Subcutaneous abdominal adipose tissue (tissue), 5 donors: ENCODE data around the gene CBLN3.

Experiments
- H3K27ac ChIP-seq: one replicate; pipeline ENCODE4 v1.7.0; 2013; ENCODE audit warnings: low read depth, mild to moderate bottlenecking, inconsistent platforms, low read length, moderate library complexity
- H3K27me3 ChIP-seq, 5 donors: one replicate each; pipeline ENCODE4 v1.7.0; 2013; ENCODE audit warnings: low read length in 5 of 5, inconsistent platforms in 1 of 5; ENCODE audit not compliant: control insufficient read depth in 5 of 5, insufficient read depth in 4 of 5
- H3K36me3 ChIP-seq, 5 donors: one replicate each; pipeline ENCODE4 v1.7.0; 2013; ENCODE audit warnings: low read length in 5 of 5; ENCODE audit not compliant: control insufficient read depth in 5 of 5, insufficient read depth in 5 of 5
- H3K4me1 ChIP-seq, 5 donors: one replicate each; pipeline ENCODE4 v1.7.0; 2013; ENCODE audit warnings: low read length in 5 of 5, mild to moderate bottlenecking in 3 of 5, moderate library complexity in 1 of 5; ENCODE audit not compliant: control insufficient read depth in 5 of 5, insufficient read depth in 5 of 5
- H3K4me3 ChIP-seq, 5 donors: one replicate each; pipeline ENCODE4 v1.7.0; 2013; ENCODE audit warnings: low read length in 5 of 5, low read depth in 1 of 5
- H3K9ac ChIP-seq, 5 donors: one replicate each; pipeline ENCODE4 v1.7.0; 2013; ENCODE audit warnings: low read length in 5 of 5, mild to moderate bottlenecking in 4 of 5, moderate library complexity in 3 of 5
- H3K9me3 ChIP-seq, 5 donors: one replicate each; pipeline ENCODE4 v1.7.0; 2013; ENCODE audit warnings: low read length in 5 of 5; ENCODE audit not compliant: control insufficient read depth in 5 of 5
- donor health status: healthy.
- donor health status: healthy.
- donor health status: healthy.
- donor health status: healthy.
- donor health status: healthy.

The CBLN3 gene

DNA sequence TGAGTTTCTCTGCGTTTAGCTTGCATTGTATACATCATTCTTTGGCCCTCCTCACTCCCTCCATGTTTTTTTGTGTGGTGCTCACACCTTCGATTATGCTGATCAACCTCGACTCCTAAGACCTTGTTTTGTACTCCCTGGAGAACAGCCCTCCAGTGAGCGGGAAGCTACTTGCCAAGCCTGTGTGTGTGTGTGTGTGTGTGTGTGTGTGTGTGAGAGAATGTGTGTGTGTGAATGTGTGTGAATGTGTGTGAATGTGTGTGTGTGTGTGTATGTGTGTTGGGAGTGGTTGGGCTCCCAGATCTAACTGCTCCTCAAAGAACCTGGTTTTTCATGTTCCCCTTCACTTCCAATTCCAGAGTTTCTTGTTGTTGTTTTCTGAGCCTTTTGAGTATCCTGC, 24.7 kb downstream of the CBLN3 start:
- no peak overlapping the region for H3K4me3 ChIP-seq
- no peak overlapping the region for H3K9ac ChIP-seq
- H3K27ac ChIP-seq = no peak overlapping the region
- H3K36me3 ChIP-seq = peaks cover 0 to 29% (median 25%) of the 10 kb centered on the region in 5 donors
- peaks cover 0 to 3% (median 0%) of the 10 kb centered on the region in 5 donors for H3K27me3 ChIP-seq
- no peaks in the 10 kb centered on the region for H3K9me3 ChIP-seq
- H3K4me1 ChIP-seq = peaks cover 1 to 44% (median 26%) of the 10 kb centered on the region in 5 donors

DNA sequence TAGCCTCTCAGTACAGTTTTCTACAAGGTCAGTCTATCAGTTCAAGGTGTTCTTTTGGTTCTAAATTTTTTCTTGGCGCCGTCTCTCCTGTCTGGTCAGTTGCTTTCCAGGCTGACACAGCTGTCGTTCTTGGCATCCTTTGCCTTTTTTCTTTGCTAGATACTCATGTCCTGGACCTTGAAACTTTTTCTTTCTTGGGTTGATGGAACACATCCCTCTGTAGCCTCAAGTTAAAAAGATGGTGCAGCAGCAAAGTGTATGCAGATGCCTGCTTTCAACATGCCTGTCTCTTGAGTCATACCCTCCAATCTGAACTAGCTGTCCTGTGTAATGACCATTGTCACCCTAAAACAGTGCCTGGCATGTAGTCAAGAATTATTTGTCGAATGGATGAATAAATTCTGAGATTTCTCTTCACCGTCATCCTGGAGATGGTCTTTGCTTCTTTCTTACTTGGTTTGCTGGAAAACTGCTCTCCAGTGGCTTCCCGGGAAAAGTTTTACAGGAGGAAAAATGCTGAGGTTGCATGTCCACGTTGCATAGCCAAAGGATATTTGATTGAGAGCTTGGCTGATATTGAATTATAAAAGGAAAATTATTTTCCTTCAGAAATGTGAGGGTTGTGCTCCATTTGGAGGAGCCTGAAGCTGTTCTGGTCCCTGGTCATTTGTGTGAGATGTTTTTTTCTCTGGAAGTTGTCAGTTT, 26.0 kb downstream of the CBLN3 start:
- Histone ChIP-seq H3K36me3 (peaks cover 0 to 16% (median 11%) of the 10 kb centered on the region in 5 donors), H3K4me1 (peaks cover 1 to 51% (median 30%) of the 10 kb centered on the region in 5 donors), H3K4me3 (peak overlapping the region in 1 of 5 donors; percentile 18), H3K9ac (no peak overlapping the region), H3K27me3 (peaks cover 0 to 3% (median 0%) of the 10 kb centered on the region in 5 donors), H3K9me3 (no peaks in the 10 kb centered on the region), H3K27ac (no peak overlapping the region)

- Histone ChIP-seq H3K27me3 (peaks cover 0 to 3% (median 0%) of the 10 kb centered on the region in 5 donors), H3K9ac (no peak overlapping the region), H3K4me3 (no peak overlapping the region), H3K4me1 (peaks cover 1 to 59% (median 35%) of the 10 kb centered on the region in 5 donors), H3K9me3 (no peaks in the 10 kb centered on the region), H3K27ac (no peak overlapping the region), H3K36me3 (peaks cover 0 to 5% (median 0%) of the 10 kb centered on the region in 5 donors)
Observed at GRCh38 chr14:24401810-24402702, 27.4 kb downstream of the CBLN3 start.

- Histone ChIP-seq H3K9ac (peak overlapping the region in 4 of 5 donors; percentile 40 to 79 (median 64)), H3K27ac (peak overlapping the region; percentile 11), H3K4me3 (peak overlapping the region; percentile 61 to 80 (median 74)), H3K9me3 (no peaks in the 10 kb centered on the region), H3K36me3 (no peaks in the 10 kb centered on the region), H3K4me1 (peaks cover 1 to 59% (median 35%) of the 10 kb centered on the region in 5 donors), H3K27me3 (no peaks in the 10 kb centered on the region)
Observed at GRCh38 chr14:24399999-24400718, 29.3 kb downstream of the CBLN3 start.

- H3K4me3 ChIP-seq = peak overlapping the region; percentile 61 to 80 (median 74)
- no peaks in the 10 kb centered on the region for H3K27me3 ChIP-seq
- peak overlapping the region in 3 of 5 donors; percentile 73 to 79 (median 74) for H3K9ac ChIP-seq
- no peaks in the 10 kb centered on the region for H3K36me3 ChIP-seq
- no peaks in the 10 kb centered on the region for H3K9me3 ChIP-seq
- peaks cover 1 to 59% (median 35%) of the 10 kb centered on the region in 5 donors for H3K4me1 ChIP-seq
- peak overlapping the region; percentile 58 for H3K27ac ChIP-seq
Observed at GRCh38 chr14:24399447-24399822, 30.0 kb downstream of the CBLN3 start.

GRCh38 chr14:24398653-24399446, 30.6 kb downstream of the CBLN3 start, which contains the start of gene NYNRIN:
Gene NYNRIN, plus strand, starts transcription at chr14:24399003. Its CDS starts 244 bp downstream, at chr14:24399247.
- peaks cover 1 to 57% (median 35%) of the 10 kb centered on the region in 5 donors for H3K4me1 ChIP-seq
- no peaks in the 10 kb centered on the region for H3K27me3 ChIP-seq
- H3K27ac ChIP-seq = peak within 1 kb of the TSS; percentile 58
- no peaks in the 10 kb centered on the region for H3K9me3 ChIP-seq
- H3K9ac ChIP-seq = peak within 1 kb of the TSS in 3 of 5 donors; percentile 73 to 79 (median 74)
- H3K36me3 ChIP-seq = no peaks in the 10 kb centered on the region
- peak within 1 kb of the TSS; percentile 61 to 80 (median 74) for H3K4me3 ChIP-seq

- Histone ChIP-seq H3K9ac (no peak overlapping the region), H3K36me3 (no peaks in the 10 kb centered on the region), H3K27ac (peak overlapping the region; percentile 23), H3K4me1 (peaks cover 1 to 51% (median 29%) of the 10 kb centered on the region in 5 donors), H3K4me3 (peak overlapping the region in 3 of 5 donors; percentile 42 to 74 (median 69)), H3K27me3 (no peaks in the 10 kb centered on the region), H3K9me3 (no peaks in the 10 kb centered on the region)
Observed at GRCh38 chr14:24398293-24398652, 31.2 kb downstream of the CBLN3 start.

DNA sequence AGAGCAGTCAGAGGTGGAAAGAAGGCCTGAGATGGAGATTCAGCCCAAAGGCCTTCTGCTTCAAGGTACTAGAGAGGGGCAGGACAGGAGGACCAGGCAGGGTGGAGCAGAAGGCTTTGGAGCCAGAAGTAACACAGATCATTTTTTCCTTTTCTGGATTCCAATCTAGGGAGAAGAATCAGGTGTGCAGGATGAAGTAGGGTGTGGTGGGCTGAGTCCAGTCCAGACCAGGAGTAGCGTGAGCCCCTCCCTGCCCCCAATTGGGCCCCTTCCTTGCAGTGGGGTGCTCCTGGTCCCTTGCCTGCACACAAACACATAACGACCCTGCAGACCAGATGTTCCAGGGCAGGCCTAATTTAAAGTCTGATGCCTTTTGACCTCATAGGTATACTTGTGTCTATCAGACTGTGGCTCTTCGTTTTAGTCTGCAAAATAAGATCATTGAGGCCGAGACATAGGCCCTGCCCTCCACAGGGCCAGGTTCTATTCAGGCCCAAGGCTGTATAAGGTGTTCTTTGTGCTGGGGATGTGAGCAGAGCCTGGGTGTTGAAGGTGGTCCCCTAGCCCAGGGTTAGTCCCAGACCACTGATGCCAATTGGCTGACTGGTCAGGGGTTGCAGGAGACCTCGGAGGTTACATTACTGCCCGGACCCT, 31.7 kb downstream of the CBLN3 start:
- no peak overlapping the region for H3K9ac ChIP-seq

More for the DNA sequence above, 31.7 kb downstream of the CBLN3 start:
- Histone ChIP-seq H3K36me3 (no peaks in the 10 kb centered on the region), H3K27ac (peak overlapping the region; percentile 23), H3K9me3 (no peaks in the 10 kb centered on the region), H3K27me3 (peaks cover 0 to 1% (median 0%) of the 10 kb centered on the region in 5 donors), H3K4me3 (peak overlapping the region in 3 of 5 donors; percentile 42 to 74 (median 69)), H3K4me1 (peaks cover 1 to 46% (median 25%) of the 10 kb centered on the region in 5 donors)
